GM18505 (cell line): ENCODE results near the gene TSSK3.

Experiments
- ATAC-seq: cut with Tn5 transposase; IDR thresholded peaks from one replicate; pipeline ENCODE4 v1.9.1; 2021; ENCODE audit not compliant: unreplicated experiment
- POLR2A ChIP-seq: IDR thresholded peaks from 4 replicates; pipeline ENCODE4 v1.6.1; 2011; ENCODE audit warnings: borderline replicate concordance; ENCODE audit not compliant: insufficient read depth, insufficient read length; ENCODE audit errors: extremely low read depth

Gene TSSK3

GRCh38 chr1:32334864-32335534, 27.3 kb upstream of the TSSK3 start:
- peak; percentile 17 for TF ChIP-seq POLR2A
- no peak for ATAC-seq

- ATAC-seq: no peak
- TF ChIP-seq POLR2A: no peak
These were observed 26.9 kb upstream of the TSSK3 start for GRCh38 chr1:32335535-32335789.

- no peak for ATAC-seq
- peak; percentile 99 for TF ChIP-seq POLR2A
These were observed 26.3 kb upstream of the TSSK3 start, which contains the start of gene MARCKSL1 for GRCh38 chr1:32335790-32336590. Gene MARCKSL1, minus strand, starts transcription at chr1:32336233. Its CDS starts 200 bp downstream, at chr1:32336033.

GRCh38 chr1:32336591-32336932, 25.8 kb upstream of the TSSK3 start:
- no peak for TF ChIP-seq POLR2A
- no peak for ATAC-seq

- ATAC-seq: no peak
- no peak for TF ChIP-seq POLR2A
These were observed 25.2 kb upstream of the TSSK3 start for GRCh38 chr1:32336963-32337675.

- no peak for ATAC-seq
- TF ChIP-seq POLR2A: no peak
These were observed 24.3 kb upstream of the TSSK3 start for GRCh38 chr1:32337855-32338636.

GRCh38 chr1:32338637-32339145, 23.6 kb upstream of the TSSK3 start:
- no peak for TF ChIP-seq POLR2A
- no peak for ATAC-seq

- TF ChIP-seq POLR2A: no peak
These were observed 22.9 kb upstream of the TSSK3 start for GRCh38 chr1:32339363-32339978.

GRCh38 chr1:32341186-32341757, 21.1 kb upstream of the TSSK3 start:
- TF ChIP-seq POLR2A: no peak
- ATAC-seq: no peak

More at GRCh38 chr1:32339363-32339978, 22.9 kb upstream of the TSSK3 start:
- no peak for ATAC-seq

GRCh38 chr1:32341971-32342370, 20.4 kb upstream of the TSSK3 start:
- no peak for TF ChIP-seq POLR2A
- ATAC-seq: no peak

- TF ChIP-seq POLR2A: no peak
These were observed 19.6 kb upstream of the TSSK3 start for GRCh38 chr1:32342704-32343103.

GRCh38 chr1:32345289-32345827, 17.0 kb upstream of the TSSK3 start:
- ATAC-seq: no peak
- TF ChIP-seq POLR2A: no peak

More at GRCh38 chr1:32342704-32343103, 19.6 kb upstream of the TSSK3 start:
- ATAC-seq: no peak
